ENCODE results near the gene CLNK. TPM values are rescaled to one million over a fixed set of nuclear protein-coding genes. Genes with fewer than 3 reads are reported as not detected.

Gene CLNK
- total RNA-seq, 4 donors from 2014 or later, result under 0.01 to 0.48 TPM; not detected in 2

DNA sequence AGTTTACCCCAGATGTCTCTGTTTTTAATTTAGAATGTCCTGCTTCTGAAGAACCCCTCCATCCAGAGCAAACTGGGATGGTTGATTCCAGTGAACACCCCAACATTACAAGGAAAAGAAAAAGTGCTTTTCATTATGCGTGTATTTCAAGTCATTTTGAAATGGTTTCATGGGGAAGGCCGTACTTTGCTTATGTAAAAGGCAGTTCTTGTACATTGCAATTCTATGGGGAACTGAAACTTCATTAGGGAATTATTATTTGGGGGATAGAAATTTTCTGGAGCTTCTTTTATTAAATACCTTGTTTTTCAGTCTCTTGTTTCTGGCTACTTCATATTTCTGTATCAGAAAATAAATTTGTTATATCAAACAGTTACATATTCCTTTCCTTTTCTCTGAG is 130.4 kb downstream of the CLNK start:
- TF ChIP-seq EP300 (IDR thresholded peaks at IDR 0.05; ENCODE audit: low read depth), result no peak
- no peak for TF ChIP-seq POLR2A (IDR thresholded peaks at IDR 0.05)
- TF ChIP-seq, protein P1, sequence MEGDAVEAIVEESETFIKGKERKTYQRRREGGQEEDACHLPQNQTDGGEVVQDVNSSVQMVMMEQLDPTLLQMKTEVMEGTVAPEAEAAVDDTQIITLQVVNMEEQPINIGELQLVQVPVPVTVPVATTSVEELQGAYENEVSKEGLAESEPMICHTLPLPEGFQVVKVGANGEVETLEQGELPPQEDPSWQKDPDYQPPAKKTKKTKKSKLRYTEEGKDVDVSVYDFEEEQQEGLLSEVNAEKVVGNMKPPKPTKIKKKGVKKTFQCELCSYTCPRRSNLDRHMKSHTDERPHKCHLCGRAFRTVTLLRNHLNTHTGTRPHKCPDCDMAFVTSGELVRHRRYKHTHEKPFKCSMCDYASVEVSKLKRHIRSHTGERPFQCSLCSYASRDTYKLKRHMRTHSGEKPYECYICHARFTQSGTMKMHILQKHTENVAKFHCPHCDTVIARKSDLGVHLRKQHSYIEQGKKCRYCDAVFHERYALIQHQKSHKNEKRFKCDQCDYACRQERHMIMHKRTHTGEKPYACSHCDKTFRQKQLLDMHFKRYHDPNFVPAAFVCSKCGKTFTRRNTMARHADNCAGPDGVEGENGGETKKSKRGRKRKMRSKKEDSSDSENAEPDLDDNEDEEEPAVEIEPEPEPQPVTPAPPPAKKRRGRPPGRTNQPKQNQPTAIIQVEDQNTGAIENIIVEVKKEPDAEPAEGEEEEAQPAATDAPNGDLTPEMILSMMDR (IDR thresholded peaks at IDR 0.05), result no peak
- TF ChIP-seq POLR2AphosphoS5 (IDR thresholded peaks at IDR 0.05), result no peak
- H3K4me3 ChIP-seq, result no peak overlapping the region
- H3K27ac ChIP-seq, result no peak overlapping the region
- H3K36me3 ChIP-seq, result no peaks in the 10 kb centered on the region
- intact Hi-C loops (cut with DNase I; ENCODE audit: low total_unique reads), result no loop called here
- no peak for DNase-seq
- 75 to 95% methylated on average over 2 of the region's 2 CpGs for WGBS, 2 donors (ENCODE audit: low coverage in 1 of 2)
- no peaks in the 10 kb centered on the region for H3K9me3 ChIP-seq
- in situ Hi-C loops (cut with MboI; ENCODE audit: low pct_ligation_motif_present in 1 of 4, low pct_unique_long_range_greater_than_20kb in 1 of 4, low sequenced_read_pairs in 3 of 4), result loop anchor here in 3 of 4 donors (10.0 to 25.0 kb wide), 3 partner anchors 389 to 1383 kb away; no protein-coding TSS in a partner anchor
- peaks cover 12% of the 10 kb centered on the region for H3K27me3 ChIP-seq
- H3K4me1 ChIP-seq, result peaks cover 0 to 5% (median 0%) of the 10 kb centered on the region in 4 donors

DNA sequence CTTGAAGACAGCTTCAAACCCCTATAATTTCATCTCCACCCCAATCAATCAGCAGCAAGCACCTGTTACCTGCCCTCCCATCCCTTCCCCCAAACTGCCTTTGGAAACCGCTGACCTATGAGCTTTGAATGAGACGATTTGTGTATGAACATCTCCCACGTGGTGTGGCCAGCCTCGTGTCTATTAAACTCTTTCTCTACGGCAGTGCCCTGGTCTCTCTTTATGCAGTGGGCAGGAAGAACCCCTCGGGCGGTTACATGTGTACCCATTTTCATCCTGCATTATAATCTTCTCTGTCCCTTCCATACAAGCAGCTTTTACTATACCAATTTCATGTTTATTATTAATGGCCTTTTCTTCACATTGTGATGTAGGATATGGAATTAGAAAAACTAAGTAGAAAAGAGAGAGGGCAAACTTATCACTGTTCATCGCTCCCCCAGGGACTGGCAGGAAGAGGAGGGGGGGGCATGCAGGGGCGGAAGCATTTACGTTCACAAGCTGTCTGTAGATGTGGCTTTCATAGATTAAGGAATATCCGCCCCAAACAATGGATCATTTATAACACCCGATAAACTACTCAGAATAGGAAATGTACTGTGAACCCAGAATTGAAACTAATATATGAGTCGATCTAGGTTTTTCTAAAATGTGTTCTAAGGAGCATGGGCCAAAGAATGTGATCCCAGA is 131.8 kb downstream of the CLNK start:
- 65 to 72% methylated on average over 13 of the region's 13 CpGs for WGBS, 2 donors (ENCODE audit: low coverage in 1 of 2)
- Histone ChIP-seq H3K4me3 (no peak overlapping the region), H3K36me3 (no peaks in the 10 kb centered on the region), H3K27ac (no peak overlapping the region), H3K4me1 (peaks cover 0 to 5% (median 0%) of the 10 kb centered on the region in 4 donors), H3K9me3 (no peaks in the 10 kb centered on the region), H3K27me3 (peaks cover 12% of the 10 kb centered on the region)
- DNase-seq, result no peak
- TF ChIP-seq, protein P1 (IDR thresholded peaks at IDR 0.05), result no peak
- TF ChIP-seq POLR2AphosphoS5 (IDR thresholded peaks at IDR 0.05), result no peak
- no peak for TF ChIP-seq EP300 (IDR thresholded peaks at IDR 0.05; ENCODE audit: low read depth)
- no peak for TF ChIP-seq POLR2A (IDR thresholded peaks at IDR 0.05)
- in situ Hi-C loops (cut with MboI; ENCODE audit: low pct_ligation_motif_present in 1 of 4, low pct_unique_long_range_greater_than_20kb in 1 of 4, low sequenced_read_pairs in 3 of 4) (loop anchor here in 3 of 4 donors (10.0 to 25.0 kb wide), 3 partner anchors 388 to 1385 kb away; no protein-coding TSS in a partner anchor), intact Hi-C loops (cut with DNase I; ENCODE audit: low total_unique reads) (no loop called here)

DNA sequence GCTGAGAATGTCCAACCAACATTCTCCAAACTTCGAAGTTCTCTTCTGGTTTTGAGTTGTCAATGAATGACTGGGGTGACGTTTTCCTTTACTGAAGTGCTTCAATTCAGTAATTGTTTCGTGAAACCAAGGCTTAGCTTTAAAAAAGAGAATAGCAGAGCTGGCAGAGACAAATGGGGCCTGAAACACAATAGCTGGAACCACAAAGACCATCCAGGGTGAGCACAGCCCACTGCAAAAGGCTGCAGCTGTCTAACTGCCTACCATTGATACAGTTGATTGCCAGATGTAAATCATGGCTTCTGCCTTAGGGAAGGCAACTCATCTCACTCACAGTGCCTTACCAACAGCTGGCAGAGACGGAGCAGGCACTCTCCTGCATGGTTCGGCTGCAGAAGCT is 148.7 kb downstream of the CLNK start:
- H3K27me3 ChIP-seq, result no peaks in the 10 kb centered on the region
- TF ChIP-seq POLR2A (IDR thresholded peaks at IDR 0.05) (no peak), POLR2AphosphoS5 (IDR thresholded peaks at IDR 0.05) (no peak), EP300 (IDR thresholded peaks at IDR 0.05; ENCODE audit: low read depth) (no peak)
- TF ChIP-seq, protein P1 (IDR thresholded peaks at IDR 0.05), result no peak
- DNase-seq, result no peak
- H3K4me1 ChIP-seq, result no peaks in the 10 kb centered on the region
- H3K27ac ChIP-seq, result no peak overlapping the region
- in situ Hi-C loops (cut with MboI; ENCODE audit: low pct_ligation_motif_present in 1 of 4, low pct_unique_long_range_greater_than_20kb in 1 of 4, low sequenced_read_pairs in 3 of 4) (loop anchor here in 1 of 4 donors (25.0 kb wide), 1 partner anchor 774 kb away; no protein-coding TSS in a partner anchor), intact Hi-C loops (cut with DNase I; ENCODE audit: low total_unique reads) (no loop called here)
- no peaks in the 10 kb centered on the region for H3K36me3 ChIP-seq
- WGBS, 2 donors (ENCODE audit: low coverage in 1 of 2), result 61 to 76% methylated on average over 3 to 5 of the region's 5 CpGs
- no peak overlapping the region for H3K4me3 ChIP-seq
- H3K9me3 ChIP-seq, result no peaks in the 10 kb centered on the region

DNA sequence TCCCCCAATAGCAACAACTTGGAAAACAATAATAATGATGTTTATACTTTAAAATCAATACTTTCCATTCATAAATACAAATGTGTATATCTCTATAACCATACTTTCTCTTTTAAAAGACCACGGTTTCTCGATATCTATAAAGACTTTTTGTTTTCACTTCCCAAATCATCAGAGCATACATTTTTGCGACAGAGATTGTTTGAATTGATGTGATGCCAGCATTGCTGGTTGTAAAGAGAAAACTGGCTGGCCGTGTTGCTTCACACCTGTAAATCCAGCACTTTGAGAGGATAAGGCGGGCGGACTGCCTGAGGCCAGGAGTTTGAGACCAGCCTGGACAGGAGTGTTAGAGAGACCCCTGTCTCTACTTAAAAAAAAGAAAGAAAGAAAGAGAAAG is 149.7 kb downstream of the CLNK start:
- H3K27me3 ChIP-seq, result no peaks in the 10 kb centered on the region
- no peak for DNase-seq
- H3K27ac ChIP-seq, result no peak overlapping the region
- H3K4me1 ChIP-seq, result peaks cover 0 to 6% (median 0%) of the 10 kb centered on the region in 4 donors
- H3K36me3 ChIP-seq, result no peaks in the 10 kb centered on the region
- H3K4me3 ChIP-seq, result no peak overlapping the region
- intact Hi-C loops (cut with DNase I; ENCODE audit: low total_unique reads), result no loop called here
- in situ Hi-C loops (cut with MboI; ENCODE audit: low pct_ligation_motif_present in 1 of 4, low pct_unique_long_range_greater_than_20kb in 1 of 4, low sequenced_read_pairs in 3 of 4), result loop anchor here in 1 of 4 donors (25.0 kb wide), 1 partner anchor 773 kb away; no protein-coding TSS in a partner anchor
- H3K9me3 ChIP-seq, result no peaks in the 10 kb centered on the region
- 49 to 53% methylated on average over 5 to 6 of the region's 6 CpGs for whole genome bisulfite sequencing, 2 donors (ENCODE audit: low coverage in 1 of 2)
- TF ChIP-seq, protein P1 (IDR thresholded peaks at IDR 0.05), result no peak
- TF ChIP-seq EP300 (IDR thresholded peaks at IDR 0.05; ENCODE audit: low read depth), result no peak
- TF ChIP-seq POLR2A (IDR thresholded peaks at IDR 0.05), result no peak
- no peak for TF ChIP-seq POLR2AphosphoS5 (IDR thresholded peaks at IDR 0.05)

Measured in transverse colon (tissue), 4 donors.